Colonic mucosa (tissue), 4 donors: Measurements from ENCODE around the gene RECK. TPM values are rescaled to one million over a fixed set of nuclear protein-coding genes. Genes with fewer than 3 reads are reported as not detected.

Experiments used
- DNase-seq: peaks from one replicate; pipeline ENCODE4 v3.0.0-alpha.2; 2020
- H3K27ac ChIP-seq: fragments of 200-600 bp; one replicate; pipeline ENCODE4 v1.8.0; 2021
- H3K27me3 ChIP-seq: fragments of 200-600 bp; one replicate; pipeline ENCODE4 v1.8.0; 2021
- H3K36me3 ChIP-seq: fragments of 200-600 bp; one replicate; pipeline ENCODE4 v1.8.0; 2021
- H3K4me1 ChIP-seq: fragments of 200-600 bp; one replicate; pipeline ENCODE4 v1.8.0; 2021; ENCODE audit warnings: mild to moderate bottlenecking
- H3K4me3 ChIP-seq: fragments of 200-600 bp; one replicate; pipeline ENCODE4 v1.8.0; 2021
- H3K9ac ChIP-seq, 2 donors: one replicate each; pipeline ENCODE4 v1.7.0; 2013; ENCODE audit warnings: control low read depth in 2 of 2, low read depth in 2 of 2, low read length in 2 of 2
- H3K9me3 ChIP-seq: fragments of 200-600 bp; one replicate; pipeline ENCODE4 v1.8.0; 2021
- CTCF ChIP-seq: fragments of 200-600 bp; IDR thresholded peaks from one replicate; pipeline ENCODE4 v1.8.0; 2022; ENCODE audit warnings: antibody characterized with exemption, mild to moderate bottlenecking
- intact Hi-C: fragments of 100-400 bp; cut with DNase I; formaldehyde crosslinking; loops from one replicate; pipeline ENCODE4 v1.14.1; 2022
- total RNA-seq, 2 donors: library from RNA; stranded (reverse); fragmentation: NEBNext Ultra II Directional in 1 of 2; extraction: Animal tissue kit (Norgen Biotek cat#: 25700) in 1 of 2; gene quantifications; one replicate each; pipeline ENCODE4 v1.2.1, GENCODE V29; 2021
- donor health status: healthy.
- donor health status: DM: no; HTN: no; CAD: no.
- donor health status: DM: no; HTN: no; CAD: no.

RECK gene
- total RNA-seq, 2 donors from 2014 or later = 1.6 to 4.5 TPM

GRCh38 chr9:36150574-36151315 lies 114.0 kb downstream of the RECK start:
- intact Hi-C loops = no loop called here
- peak overlapping the region in 1 of 2 donors; percentile 6 for H3K9ac ChIP-seq
- H3K9me3 ChIP-seq = no peaks in the 10 kb centered on the region
- no peaks in the 10 kb centered on the region for H3K36me3 ChIP-seq
- no peak for TF ChIP-seq CTCF
- no peak overlapping the region for H3K4me3 ChIP-seq
- peak overlapping the region; percentile 35 for H3K27ac ChIP-seq
- no peak for DNase-seq
- H3K4me1 ChIP-seq = peaks cover 4% of the 10 kb centered on the region
- H3K27me3 ChIP-seq = no peaks in the 10 kb centered on the region

- Histone ChIP-seq H3K4me3 (no peak overlapping the region), H3K9me3 (no peaks in the 10 kb centered on the region), H3K4me1 (peaks cover 4% of the 10 kb centered on the region), H3K27me3 (no peaks in the 10 kb centered on the region), H3K9ac (peak overlapping the region in 1 of 2 donors; percentile 58), H3K36me3 (no peaks in the 10 kb centered on the region), H3K27ac (peak overlapping the region; percentile 35)
- TF ChIP-seq CTCF = no peak
- peak; percentile 57 for DNase-seq
- intact Hi-C loops = no loop called here
Observed at GRCh38 chr9:36151316-36152210, 114.8 kb downstream of the RECK start.

- H3K9me3 ChIP-seq = no peaks in the 10 kb centered on the region
- intact Hi-C loops = no loop called here
- H3K27ac ChIP-seq = no peak overlapping the region
- no peak overlapping the region for H3K4me3 ChIP-seq
- H3K4me1 ChIP-seq = peaks cover 4% of the 10 kb centered on the region
- no peak for TF ChIP-seq CTCF
- H3K9ac ChIP-seq = no peak overlapping the region
- H3K27me3 ChIP-seq = no peaks in the 10 kb centered on the region
- DNase-seq = no peak
- no peaks in the 10 kb centered on the region for H3K36me3 ChIP-seq
Observed at GRCh38 chr9:36152741-36153438, 116.2 kb downstream of the RECK start.

- no peaks in the 10 kb centered on the region for H3K36me3 ChIP-seq
- H3K27ac ChIP-seq = peak overlapping the region; percentile 16
- no peak for TF ChIP-seq CTCF
- H3K9me3 ChIP-seq = no peaks in the 10 kb centered on the region
- no peaks in the 10 kb centered on the region for H3K27me3 ChIP-seq
- intact Hi-C loops = no loop called here
- no peak for DNase-seq
- H3K9ac ChIP-seq = no peak overlapping the region
- no peak overlapping the region for H3K4me3 ChIP-seq
- no peaks in the 10 kb centered on the region for H3K4me1 ChIP-seq
Observed at GRCh38 chr9:36153746-36154145, 117.0 kb downstream of the RECK start.

- no peaks in the 10 kb centered on the region for H3K4me1 ChIP-seq
- intact Hi-C loops = no loop called here
- peak overlapping the region in 1 of 2 donors; percentile 2 for H3K9ac ChIP-seq
Observed at GRCh38 chr9:36154331-36154952, 117.7 kb downstream of the RECK start.

More at GRCh38 chr9:36154331-36154952, 117.7 kb downstream of the RECK start:
- no peaks in the 10 kb centered on the region for H3K27me3 ChIP-seq
- DNase-seq = no peak
- TF ChIP-seq CTCF = no peak
- H3K9me3 ChIP-seq = no peaks in the 10 kb centered on the region
- H3K27ac ChIP-seq = peak overlapping the region; percentile 16
- no peaks in the 10 kb centered on the region for H3K36me3 ChIP-seq
- H3K4me3 ChIP-seq = no peak overlapping the region
